HG02938 (cell line): Measurements from ENCODE around the gene TSHZ2.
"Not testable (repeated sequence)": the region's sequence is repeated elsewhere in the genome, so short reads cannot be mapped to it uniquely, and the experiment has no call there.

Experiments
- ATAC-seq: cut with Tn5 transposase; IDR thresholded peaks from one replicate; pipeline ENCODE4 v1.9.1; 2021; ENCODE audit warnings: mild to moderate bottlenecking, moderate library complexity; ENCODE audit not compliant: unreplicated experiment

Gene TSHZ2

GRCh38 chr20:53521421-53521820 lies 549.3 kb downstream of the TSHZ2 start:
- ATAC-seq = not testable (repeated sequence)

GRCh38 chr20:53522026-53522425 lies 549.9 kb downstream of the TSHZ2 start:
- ATAC-seq = no peak

- ATAC-seq = no peak
Measured at GRCh38 chr20:53522696-53523095, 550.5 kb downstream of the TSHZ2 start.

DNA sequence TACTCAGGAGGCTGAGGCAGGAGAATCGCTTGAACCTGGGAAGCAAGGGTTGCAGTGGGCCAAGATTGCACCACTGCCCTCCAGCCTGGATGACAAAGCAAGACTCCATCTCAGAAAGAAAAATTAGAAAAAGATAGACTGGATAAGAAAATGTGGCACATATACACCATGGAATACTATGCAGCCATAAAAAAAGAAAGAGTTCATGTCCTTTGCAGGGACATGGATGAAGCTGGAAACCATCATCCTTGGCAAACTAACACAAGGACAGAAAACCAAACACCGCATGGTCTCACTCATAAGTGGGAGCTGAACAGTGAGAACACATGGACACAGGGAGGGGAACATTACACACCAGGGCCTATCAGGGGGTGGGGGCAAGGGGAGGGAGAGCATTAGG lies 551.5 kb downstream of the TSHZ2 start:
- ATAC-seq = not testable (repeated sequence)

DNA sequence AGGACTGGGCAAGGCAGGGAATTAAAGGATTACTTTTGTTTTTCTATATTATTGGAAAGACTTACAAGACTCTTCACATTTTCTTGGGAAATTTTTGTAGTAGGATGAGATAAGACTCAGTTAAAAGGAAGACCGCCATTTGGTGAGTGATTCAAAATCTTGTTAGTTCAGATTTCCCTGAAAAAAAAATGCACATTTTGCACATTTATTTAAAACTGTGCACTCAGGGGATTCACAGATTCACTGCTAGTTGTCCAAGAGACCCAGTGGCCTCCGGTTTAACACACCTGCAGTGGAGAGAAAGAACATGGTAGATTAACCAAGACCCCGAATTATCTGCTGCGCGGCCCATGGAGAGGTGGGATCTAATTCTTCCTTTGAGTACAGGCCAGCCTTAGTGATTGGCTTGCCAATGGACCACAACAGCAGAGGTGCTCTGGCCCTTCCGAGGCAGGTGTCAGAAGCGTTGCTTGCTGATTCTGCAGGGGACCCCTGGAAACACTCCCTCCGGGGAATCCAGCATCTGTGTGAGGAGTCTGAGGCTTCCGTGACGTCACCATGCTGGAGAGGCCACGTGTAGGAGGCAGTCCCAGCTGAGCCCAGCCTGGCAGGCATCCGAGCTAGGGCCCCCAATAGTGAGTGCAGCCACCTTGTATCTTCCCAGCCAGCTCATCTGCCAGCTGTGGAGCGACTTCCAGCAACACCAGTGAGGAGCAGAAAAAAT lies 552.6 kb downstream of the TSHZ2 start:
- ATAC-seq = no peak

DNA sequence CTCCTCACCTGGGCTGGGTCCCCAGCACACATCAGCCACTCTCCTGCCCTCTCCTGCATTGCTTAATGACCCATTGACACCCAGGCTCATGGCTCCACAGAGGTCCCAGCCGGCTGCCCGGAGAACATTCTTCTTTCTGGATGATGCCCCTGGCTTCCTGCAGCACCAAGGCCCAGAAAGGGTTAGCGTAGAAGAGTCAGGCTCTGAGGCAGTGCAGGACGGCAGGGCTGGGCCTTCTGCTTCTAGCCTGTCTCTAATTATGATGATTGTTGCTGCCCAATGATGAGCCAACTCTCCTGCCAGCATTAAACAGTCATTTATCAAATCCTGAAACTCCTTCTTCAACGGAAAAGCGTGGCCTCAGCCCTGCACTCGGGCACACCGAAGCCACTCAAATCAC lies 555.0 kb downstream of the TSHZ2 start:
- ATAC-seq = no peak

DNA sequence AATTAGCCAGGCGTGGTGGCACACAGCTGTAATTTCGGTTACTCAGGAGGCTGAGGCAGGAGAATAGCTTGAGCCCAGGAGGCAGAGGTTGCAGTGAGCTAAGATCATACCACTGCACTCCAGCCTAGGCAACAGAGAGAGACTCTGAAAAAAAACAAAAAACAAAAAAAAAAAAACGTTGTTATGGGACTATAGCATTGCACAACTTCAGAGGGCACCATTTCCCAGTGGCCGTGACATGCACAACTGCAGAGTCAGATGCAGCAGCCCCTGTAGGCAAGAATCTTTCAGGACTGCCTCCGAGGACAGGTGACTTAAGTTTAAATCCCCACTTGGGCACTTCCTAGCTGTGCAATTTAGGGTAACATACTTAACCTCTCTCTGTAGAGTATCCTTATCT lies 557.5 kb downstream of the TSHZ2 start:
- no peak for ATAC-seq

- no peak for ATAC-seq
Measured at GRCh38 chr20:53530440-53530839, 558.3 kb downstream of the TSHZ2 start.

DNA sequence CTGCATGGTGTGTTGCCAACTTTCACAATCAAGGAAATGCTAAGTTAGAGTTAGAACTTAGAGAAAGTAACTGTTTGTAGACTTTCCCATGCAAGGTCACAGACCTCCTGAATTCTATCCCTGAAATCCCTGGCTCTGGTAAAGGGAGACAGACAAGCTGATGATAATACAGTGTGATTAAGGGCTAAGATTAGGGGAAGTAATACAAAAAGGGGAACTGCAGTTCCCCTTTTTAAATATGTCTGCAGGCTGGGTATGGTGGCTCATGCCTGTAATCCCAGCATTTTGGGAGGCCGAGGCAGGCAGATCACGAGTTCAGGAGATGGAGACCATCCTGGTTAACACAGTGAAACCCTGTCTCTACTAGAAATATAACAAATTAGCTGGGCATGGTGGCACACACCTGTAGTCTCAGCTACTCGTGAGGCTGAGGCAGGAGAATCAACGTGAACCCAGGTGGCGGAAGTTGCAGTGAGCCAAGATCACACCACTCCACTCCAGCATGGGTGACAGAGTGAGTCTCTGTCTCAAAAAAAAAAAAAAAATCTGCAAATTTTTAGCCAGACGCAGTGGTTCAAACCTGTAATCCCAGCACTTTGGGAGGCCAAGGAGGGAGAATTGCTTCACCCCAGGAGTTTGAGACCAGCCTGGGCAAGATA lies 560.6 kb downstream of the TSHZ2 start:
- ATAC-seq = not testable (repeated sequence)

DNA sequence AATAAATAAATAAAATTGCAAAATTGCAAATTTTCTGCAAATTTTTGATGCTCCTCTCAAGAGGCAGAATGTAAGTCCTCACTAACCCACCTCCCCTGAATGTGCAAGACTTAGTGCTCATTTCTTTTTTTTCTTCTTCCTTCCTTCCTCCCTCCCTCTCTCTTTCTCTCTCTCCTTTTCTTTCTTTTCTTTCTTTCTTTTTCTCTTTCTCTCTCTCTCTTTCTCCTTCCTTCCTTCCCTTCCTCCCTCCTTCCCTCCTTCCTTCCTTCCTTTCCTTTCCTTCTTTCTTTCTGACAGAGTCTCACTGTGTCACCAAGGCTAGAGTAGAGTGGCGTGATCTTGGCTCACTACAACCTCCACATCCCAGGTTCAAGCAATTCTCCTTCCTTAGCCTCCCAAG lies 561.3 kb downstream of the TSHZ2 start:
- ATAC-seq = no peak

DNA sequence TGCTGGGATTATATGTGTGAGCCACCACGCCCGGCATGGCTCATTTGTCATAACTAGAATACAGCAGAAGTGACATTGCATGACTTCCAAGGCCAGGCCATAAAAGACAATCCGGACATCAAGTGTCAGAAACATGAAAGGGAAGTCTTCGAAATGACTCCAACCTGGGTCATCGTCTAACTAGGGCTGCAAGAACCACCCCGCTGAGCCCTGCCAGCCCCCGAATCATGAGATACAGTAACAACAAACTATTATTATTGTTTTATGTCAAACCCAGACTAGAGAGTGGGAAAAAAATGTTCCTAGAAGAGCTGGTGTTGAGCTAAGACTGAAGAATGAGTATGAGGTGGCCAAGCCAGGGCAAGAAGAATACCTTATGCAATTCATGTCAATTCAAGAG lies 561.9 kb downstream of the TSHZ2 start:
- no peak for ATAC-seq

GRCh38 chr20:53535878-53536277 lies 563.7 kb downstream of the TSHZ2 start:
- ATAC-seq = no peak

GRCh38 chr20:53536382-53536781 lies 564.2 kb downstream of the TSHZ2 start:
- not testable (repeated sequence) for ATAC-seq

GRCh38 chr20:53539516-53539915 lies 567.4 kb downstream of the TSHZ2 start:
- ATAC-seq = no peak
